CD4-positive, alpha-beta T cell treated with Interferon gamma for 1 hour (primary cell): ENCODE measurements around the gene ZNF789.
"Not testable (repeated sequence)": the region's sequence is repeated elsewhere in the genome, so short reads cannot be mapped to it uniquely, and the experiment has no call there.

ENCODE experiments used
- DNase-seq: peaks from one replicate; pipeline ENCODE4 v3.0.0-alpha.2; 2020

ZNF789 gene

GRCh38 chr7:99459087-99459486, 13.6 kb upstream of the ZNF789 start:
- no peak for DNase-seq

- no peak for DNase-seq
Observed at GRCh38 chr7:99460651-99461050, 12.0 kb upstream of the ZNF789 start.

DNA sequence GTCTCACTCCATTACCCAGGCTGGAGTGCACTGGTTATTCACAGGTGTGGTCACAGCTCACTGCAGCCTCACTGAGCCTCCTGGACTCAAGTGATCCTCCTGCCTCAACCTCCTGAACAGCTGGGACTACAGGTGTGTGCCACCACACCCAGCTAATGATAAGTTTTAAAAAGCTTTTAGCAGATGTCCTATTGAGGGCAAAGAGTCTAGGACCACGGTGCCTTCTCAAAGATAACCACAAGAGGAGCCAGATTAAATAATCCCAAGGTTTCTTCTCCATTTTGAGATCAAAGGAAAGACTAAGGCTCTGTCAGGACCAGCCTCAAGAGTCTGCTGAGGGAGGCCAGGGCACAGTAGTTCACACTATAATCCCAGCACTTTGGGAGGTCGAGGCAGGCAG, 11.5 kb upstream of the ZNF789 start:
- no peak for DNase-seq

- no peak for DNase-seq
Observed at GRCh38 chr7:99465421-99465768, 7.3 kb upstream of the ZNF789 start.

- DNase-seq: no peak
Observed at GRCh38 chr7:99468336-99468918, 4.3 kb upstream of the ZNF789 start.

- DNase-seq: no peak
Observed at GRCh38 chr7:99469381-99470065, 3.2 kb upstream of the ZNF789 start.

- DNase-seq: no peak
Observed at GRCh38 chr7:99473315-99473596, 566 bp downstream of the ZNF789 start.

DNA sequence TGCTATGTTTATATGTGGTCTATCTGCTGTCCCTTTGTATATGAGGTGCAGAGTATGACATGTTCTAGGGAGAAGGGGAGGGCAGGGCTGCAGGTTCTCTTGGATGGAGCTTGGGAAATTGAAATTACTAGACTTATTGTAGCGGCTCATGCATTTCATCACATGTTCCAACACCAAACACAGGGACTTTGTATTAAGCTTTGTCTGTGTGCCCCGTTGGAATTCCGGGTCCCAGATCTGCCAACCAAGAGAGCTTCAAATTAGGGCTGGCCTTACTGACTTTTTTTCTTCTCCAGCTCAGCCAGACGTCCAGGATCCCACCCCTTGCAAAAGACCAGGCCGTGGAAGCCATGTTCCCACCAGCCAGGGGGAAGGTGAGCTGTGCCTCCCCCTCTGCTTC, 3.4 kb downstream of the ZNF789 start:
- DNase-seq: no peak

GRCh38 chr7:99478464-99479440, 6.1 kb downstream of the ZNF789 start:
- no peak for DNase-seq

GRCh38 chr7:99485094-99485493, 12.4 kb downstream of the ZNF789 start:
- DNase-seq: no peak

GRCh38 chr7:99489235-99489634, 16.5 kb downstream of the ZNF789 start:
- DNase-seq: no peak

DNA sequence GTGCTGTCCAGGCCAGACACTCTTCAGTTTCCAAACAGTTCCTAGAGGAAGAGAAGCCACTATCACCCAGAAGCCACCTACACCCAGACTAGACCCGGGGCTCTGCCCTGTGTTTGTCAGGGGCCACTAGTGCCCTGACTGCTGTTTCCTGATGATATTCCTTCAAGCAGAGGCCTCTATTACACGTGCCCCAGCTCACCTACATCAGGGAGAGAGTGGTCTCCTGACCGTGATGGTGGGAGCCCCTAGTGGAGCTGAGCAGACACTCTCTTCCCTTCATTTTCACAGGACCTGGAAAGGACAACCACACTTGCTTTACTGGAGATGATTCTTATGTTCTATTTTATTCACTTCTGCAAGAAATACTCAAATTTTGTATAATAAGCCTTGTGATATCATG, 18.2 kb downstream of the ZNF789 start:
- no peak for DNase-seq

DNA sequence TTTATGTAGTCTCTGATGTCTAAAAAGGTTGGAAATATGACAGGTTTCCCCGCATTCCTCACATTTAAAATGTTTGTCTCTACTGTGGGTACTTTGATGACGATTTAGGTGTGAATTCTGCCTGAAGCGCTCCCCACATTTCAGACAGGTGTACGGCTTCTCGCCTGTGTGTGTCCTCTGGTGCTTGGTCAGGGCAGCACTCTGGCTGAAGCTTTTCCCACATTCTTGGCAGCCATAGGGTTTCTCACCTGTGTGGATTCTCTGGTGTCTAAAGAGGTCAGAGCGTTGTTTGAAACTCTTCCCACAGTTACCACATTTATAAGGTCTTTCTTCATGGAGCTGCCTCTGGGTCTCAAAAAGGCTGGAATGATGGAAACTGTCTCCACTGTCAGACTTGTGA, 21.1 kb downstream of the ZNF789 start:
- no peak for DNase-seq

- DNase-seq: no peak
Observed at GRCh38 chr7:99497766-99498545, 25.3 kb downstream of the ZNF789 start.

- DNase-seq: no peak
Observed at GRCh38 chr7:99498546-99498944, 25.9 kb downstream of the ZNF789 start.

GRCh38 chr7:99499371-99499720, 26.7 kb downstream of the ZNF789 start:
- no peak for DNase-seq

DNA sequence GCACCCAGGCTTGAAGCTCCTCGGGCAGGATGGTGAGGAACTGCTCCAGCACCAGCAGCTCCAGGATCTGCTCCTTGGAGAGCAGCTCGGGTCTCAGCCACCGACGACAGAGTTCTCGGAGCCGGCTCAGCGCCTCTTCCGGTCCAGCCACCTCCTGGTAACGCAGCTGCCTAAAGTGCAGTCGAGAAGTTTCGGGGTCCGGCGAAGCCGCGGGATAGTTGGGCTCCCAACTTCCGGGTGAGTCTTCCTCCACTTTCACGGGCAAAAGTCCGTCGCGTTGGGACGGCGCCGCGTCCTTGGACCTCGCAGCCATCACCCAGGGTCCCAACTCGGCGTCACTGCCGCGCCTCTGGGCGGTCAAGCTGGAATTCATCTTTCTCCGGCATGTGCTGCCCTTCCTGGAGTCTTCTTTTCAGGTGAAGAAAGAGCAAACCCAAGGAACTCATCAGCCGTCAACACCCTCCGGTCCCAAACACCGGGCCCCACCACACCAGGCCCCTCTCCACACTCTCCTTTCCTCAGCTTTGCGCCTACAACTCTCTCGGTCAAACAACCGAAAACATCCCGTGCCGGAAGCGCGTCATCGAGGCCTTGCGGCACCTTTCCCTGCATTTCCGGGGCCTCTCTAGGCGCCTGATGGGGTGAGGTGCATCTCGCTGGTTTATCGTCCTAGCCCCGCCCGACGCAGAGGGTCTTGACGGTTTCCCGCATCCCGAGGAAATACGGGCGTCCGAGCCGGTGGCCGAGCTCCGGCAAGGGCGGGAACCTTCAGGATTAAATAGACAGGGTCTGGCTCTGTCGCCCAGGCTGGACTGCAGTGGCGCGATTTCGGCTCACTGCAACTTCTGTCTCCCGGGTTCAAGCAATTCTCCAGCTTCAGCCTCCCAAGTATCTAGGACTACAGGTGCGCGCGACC, 27.3 kb downstream of the ZNF789 start, which contains the start of gene ZNF394:
Gene ZNF394 (minus strand): TSS at position 561 of the 916 bp plus-strand sequence. CDS start 188 bp downstream, at position 373.
- peak; percentile 89 for DNase-seq

- no peak for DNase-seq
Observed at GRCh38 chr7:99500637-99501009, 27.9 kb downstream of the ZNF789 start.

GRCh38 chr7:99501236-99501635, 28.5 kb downstream of the ZNF789 start:
- DNase-seq: not testable (repeated sequence)

- DNase-seq: no peak
Observed at GRCh38 chr7:99504281-99504602, 31.6 kb downstream of the ZNF789 start.

DNA sequence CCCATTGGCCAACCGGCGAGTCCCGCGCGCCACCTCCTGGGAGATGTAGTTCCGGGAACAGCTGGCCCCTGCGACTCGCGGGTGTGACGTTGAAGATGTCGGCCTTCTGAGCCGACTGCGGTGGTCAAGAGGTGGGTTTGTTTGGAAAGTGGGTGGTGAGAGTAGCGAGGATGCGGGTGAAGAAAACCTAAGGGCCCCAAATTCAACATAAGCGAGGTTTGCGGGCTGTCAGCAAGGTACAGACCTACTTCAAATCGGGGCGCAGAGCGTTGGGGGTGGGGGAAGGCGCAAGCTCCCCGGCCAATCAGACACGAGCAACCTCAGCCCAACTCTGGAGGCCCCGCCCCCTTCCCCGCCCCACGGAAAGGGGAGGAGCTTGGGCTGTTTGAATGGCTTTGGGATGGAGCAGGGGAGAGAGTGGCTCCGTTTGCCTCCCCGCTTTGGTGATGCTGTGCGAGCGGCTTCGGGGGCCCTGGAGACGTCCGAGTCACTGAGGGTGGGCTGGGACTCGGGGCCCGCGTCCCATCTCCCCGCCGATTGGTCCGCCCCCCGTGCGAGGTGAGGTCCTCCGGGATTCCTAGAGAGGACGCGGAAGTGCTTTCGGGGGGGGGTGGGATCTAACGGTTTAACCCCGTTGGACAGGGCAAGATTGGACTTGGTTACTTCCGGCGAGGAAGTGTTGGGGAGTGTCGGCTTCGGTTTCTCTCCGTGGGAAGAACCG, 32.1 kb downstream of the ZNF789 start, which contains the start of gene ZKSCAN5:
Gene ZKSCAN5 (plus strand): TSS at position 60 of the 721 bp plus-strand sequence. CDS start 1,383 bp downstream, outside the sequence.
- peak; percentile 95 for DNase-seq

- DNase-seq: no peak
Observed at GRCh38 chr7:99505324-99505662, 32.6 kb downstream of the ZNF789 start.
